ENCODE data around the gene CCDC174.

CCDC174 gene

GRCh38 chr3:14625443-14625842, 26.1 kb upstream of the CCDC174 start:
- Histone ChIP-seq H3K79me2 (ENCODE audit: low read length) (no peaks in the 10 kb centered on the region), H3K9me3 (replicated peaks; ENCODE audit: insufficient read depth, low read length) (no peaks in the 10 kb centered on the region), H3K9me2 (replicated peaks; ENCODE audit: insufficient read depth, low read length) (no peaks in the 10 kb centered on the region), H3K27ac (ENCODE audit: low read length) (no peak overlapping the region), H2AFZ (ENCODE audit: low read length) (no peak overlapping the region), H3K4me3 (ENCODE audit: low read length) (no peak overlapping the region), H4K20me1 (ENCODE audit: insufficient read depth, low read length) (no peaks in the 10 kb centered on the region), H3K27me3 (replicated peaks; ENCODE audit: insufficient read depth, low read length) (peaks cover 7% of the 10 kb centered on the region; the same call in 1 of the 2 replicates), H3K9ac (ENCODE audit: low read length) (no peak overlapping the region), H3F3A (ENCODE audit: insufficient read depth, low read length) (no peaks in the 10 kb centered on the region), H3K4me2 (ENCODE audit: low read depth, low read length) (no peak overlapping the region), H3K36me3 (replicated peaks; ENCODE audit: insufficient read depth, low read length) (no peaks in the 10 kb centered on the region), H3K4me1 (ENCODE audit: low read length) (no peaks in the 10 kb centered on the region)
- TF ChIP-seq EZH2phosphoT487 (IDR thresholded peaks at IDR 0.05; ENCODE audit: low read length): no peak
- TF ChIP-seq CTCF (IDR thresholded peaks at IDR 0.05; ENCODE audit: low read length): no peak
- no peak for TF ChIP-seq EZH2 (optimal IDR thresholded peaks at IDR 0.05; ENCODE audit: low read depth, low read length)
- no peak for DNase-seq

- Histone ChIP-seq H3K9me2 (replicated peaks; ENCODE audit: insufficient read depth, low read length) (no peaks in the 10 kb centered on the region), H2AFZ (ENCODE audit: low read length) (no peak overlapping the region), H3K36me3 (replicated peaks; ENCODE audit: insufficient read depth, low read length) (no peaks in the 10 kb centered on the region), H3K4me3 (ENCODE audit: low read length) (no peak overlapping the region), H3F3A (ENCODE audit: insufficient read depth, low read length) (no peaks in the 10 kb centered on the region), H3K79me2 (ENCODE audit: low read length) (no peaks in the 10 kb centered on the region), H3K9me3 (replicated peaks; ENCODE audit: insufficient read depth, low read length) (no peaks in the 10 kb centered on the region), H3K27me3 (replicated peaks; ENCODE audit: insufficient read depth, low read length) (peaks cover 7% of the 10 kb centered on the region; the same call in 1 of the 2 replicates), H3K9ac (ENCODE audit: low read length) (no peak overlapping the region), H3K4me2 (ENCODE audit: low read depth, low read length) (no peak overlapping the region), H3K4me1 (ENCODE audit: low read length) (no peaks in the 10 kb centered on the region), H4K20me1 (ENCODE audit: insufficient read depth, low read length) (no peaks in the 10 kb centered on the region), H3K27ac (ENCODE audit: low read length) (no peak overlapping the region)
- TF ChIP-seq EZH2phosphoT487 (IDR thresholded peaks at IDR 0.05; ENCODE audit: low read length) (no peak), EZH2 (optimal IDR thresholded peaks at IDR 0.05; ENCODE audit: low read depth, low read length) (no peak), CTCF (IDR thresholded peaks at IDR 0.05; ENCODE audit: low read length) (no peak)
- DNase-seq: no peak
Observed at GRCh38 chr3:14627815-14628214, 23.7 kb upstream of the CCDC174 start.

- H3K27ac ChIP-seq (ENCODE audit: low read length): no peak overlapping the region
- H3K4me2 ChIP-seq (ENCODE audit: low read depth, low read length): no peak overlapping the region
- no peak overlapping the region for H3K4me3 ChIP-seq (ENCODE audit: low read length)
- H3K9ac ChIP-seq (ENCODE audit: low read length): no peak overlapping the region
- no peaks in the 10 kb centered on the region for H3K36me3 ChIP-seq (replicated peaks; ENCODE audit: insufficient read depth, low read length)
- H2AFZ ChIP-seq (ENCODE audit: low read length): no peak overlapping the region
- no peaks in the 10 kb centered on the region for H3K79me2 ChIP-seq (ENCODE audit: low read length)
- no peaks in the 10 kb centered on the region for H3K9me3 ChIP-seq (replicated peaks; ENCODE audit: insufficient read depth, low read length)
- no peaks in the 10 kb centered on the region for H3K9me2 ChIP-seq (replicated peaks; ENCODE audit: insufficient read depth, low read length)
- H3K27me3 ChIP-seq (replicated peaks; ENCODE audit: insufficient read depth, low read length): peaks cover 7% of the 10 kb centered on the region; the same call in 1 of the 2 replicates
- H3K4me1 ChIP-seq (ENCODE audit: low read length): no peaks in the 10 kb centered on the region
- H4K20me1 ChIP-seq (ENCODE audit: insufficient read depth, low read length): no peaks in the 10 kb centered on the region
- H3F3A ChIP-seq (ENCODE audit: insufficient read depth, low read length): no peaks in the 10 kb centered on the region
- no peak for DNase-seq
- TF ChIP-seq EZH2phosphoT487 (IDR thresholded peaks at IDR 0.05; ENCODE audit: low read length) (no peak), EZH2 (optimal IDR thresholded peaks at IDR 0.05; ENCODE audit: low read depth, low read length) (no peak), CTCF (IDR thresholded peaks at IDR 0.05; ENCODE audit: low read length) (no peak)
Observed at GRCh38 chr3:14628406-14628805, 23.2 kb upstream of the CCDC174 start.

Data from MM.1S (cell line).